ENCODE data around the gene FCHO2. TPM values are rescaled to one million over a fixed set of nuclear protein-coding genes. Genes with fewer than 3 reads are reported as not detected.

FCHO2 gene
- total and polyA plus RNA-seq, 4 donors: 20.7 to 60.9 (median 38.6) TPM

DNA sequence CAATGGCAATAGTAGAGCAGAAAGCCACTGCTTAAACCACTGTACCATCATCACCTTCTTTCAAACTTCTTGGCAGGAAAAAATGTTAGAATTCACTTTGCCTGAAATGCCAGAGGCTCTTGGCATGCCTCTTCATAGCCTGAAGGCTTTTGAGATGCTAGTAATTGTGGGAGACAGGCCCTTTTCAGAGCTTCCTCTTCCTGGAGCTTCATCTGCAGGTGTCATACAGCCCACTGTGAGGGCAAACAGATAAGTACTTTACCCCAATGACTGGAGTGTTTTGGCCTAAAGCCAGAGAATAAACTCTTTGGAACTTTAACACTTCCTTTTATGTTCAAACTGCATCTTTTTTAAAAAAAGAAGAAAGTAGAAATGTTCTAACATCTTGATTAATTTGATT, 83.2 kb downstream of the FCHO2 start:
- no peaks in the 10 kb centered on the region for H3K27me3 ChIP-seq (ENCODE audit: control insufficient read depth in 3 of 3, insufficient read depth in 3 of 3, low read length in 2 of 3)
- ATAC-seq (ENCODE audit: insufficient read depth, low FRiP score): no peak
- peaks cover 3 to 9% (median 6%) of the 10 kb centered on the region in 4 donors for H3K36me3 ChIP-seq (ENCODE audit: control insufficient read depth in 4 of 4, insufficient read depth in 4 of 4, low read length in 4 of 4)
- no peak overlapping the region for H3K9ac ChIP-seq (ENCODE audit: insufficient read depth in 1 of 2, low read length in 2 of 2)
- H3K4me1 ChIP-seq (ENCODE audit: control insufficient read depth in 5 of 5, insufficient read depth in 5 of 5, low read length in 5 of 5): peaks cover 0 to 4% (median 0%) of the 10 kb centered on the region in 5 donors
- H3K4me3 ChIP-seq: no peak overlapping the region
- peaks cover 0 to 2% (median 0%) of the 10 kb centered on the region in 4 donors for H3K9me3 ChIP-seq (ENCODE audit: control insufficient read depth in 4 of 4, insufficient read depth in 3 of 4, low read length in 3 of 4)
- TF ChIP-seq, protein P1, sequence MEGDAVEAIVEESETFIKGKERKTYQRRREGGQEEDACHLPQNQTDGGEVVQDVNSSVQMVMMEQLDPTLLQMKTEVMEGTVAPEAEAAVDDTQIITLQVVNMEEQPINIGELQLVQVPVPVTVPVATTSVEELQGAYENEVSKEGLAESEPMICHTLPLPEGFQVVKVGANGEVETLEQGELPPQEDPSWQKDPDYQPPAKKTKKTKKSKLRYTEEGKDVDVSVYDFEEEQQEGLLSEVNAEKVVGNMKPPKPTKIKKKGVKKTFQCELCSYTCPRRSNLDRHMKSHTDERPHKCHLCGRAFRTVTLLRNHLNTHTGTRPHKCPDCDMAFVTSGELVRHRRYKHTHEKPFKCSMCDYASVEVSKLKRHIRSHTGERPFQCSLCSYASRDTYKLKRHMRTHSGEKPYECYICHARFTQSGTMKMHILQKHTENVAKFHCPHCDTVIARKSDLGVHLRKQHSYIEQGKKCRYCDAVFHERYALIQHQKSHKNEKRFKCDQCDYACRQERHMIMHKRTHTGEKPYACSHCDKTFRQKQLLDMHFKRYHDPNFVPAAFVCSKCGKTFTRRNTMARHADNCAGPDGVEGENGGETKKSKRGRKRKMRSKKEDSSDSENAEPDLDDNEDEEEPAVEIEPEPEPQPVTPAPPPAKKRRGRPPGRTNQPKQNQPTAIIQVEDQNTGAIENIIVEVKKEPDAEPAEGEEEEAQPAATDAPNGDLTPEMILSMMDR (IDR thresholded peaks at IDR 0.05; ENCODE audit: control extremely low read depth, extremely low read depth): no peak
- no peak overlapping the region for H3K27ac ChIP-seq (ENCODE audit: low read depth in 1 of 2, low read length in 1 of 2)
- peak in 1 of 3 donors; percentile 15 for DNase-seq

GRCh38 chr5:73042993-73043392, 87.2 kb downstream of the FCHO2 start:
- Histone ChIP-seq H3K36me3 (ENCODE audit: control insufficient read depth in 4 of 4, insufficient read depth in 4 of 4, low read length in 4 of 4) (peaks cover 2 to 8% (median 4%) of the 10 kb centered on the region in 4 donors), H3K27ac (ENCODE audit: low read depth in 1 of 2, low read length in 1 of 2) (no peak overlapping the region), H3K4me3 (no peak overlapping the region), H3K9me3 (ENCODE audit: control insufficient read depth in 4 of 4, insufficient read depth in 3 of 4, low read length in 3 of 4) (peaks cover 0 to 3% (median 1%) of the 10 kb centered on the region in 4 donors), H3K9ac (ENCODE audit: insufficient read depth in 1 of 2, low read length in 2 of 2) (no peak overlapping the region), H3K27me3 (ENCODE audit: control insufficient read depth in 3 of 3, insufficient read depth in 3 of 3, low read length in 2 of 3) (no peaks in the 10 kb centered on the region), H3K4me1 (ENCODE audit: control insufficient read depth in 5 of 5, insufficient read depth in 5 of 5, low read length in 5 of 5) (peaks cover 0 to 4% (median 0%) of the 10 kb centered on the region in 5 donors)
- no peak for ATAC-seq (ENCODE audit: insufficient read depth, low FRiP score)
- no peak for DNase-seq
- TF ChIP-seq, protein P1 (IDR thresholded peaks at IDR 0.05; ENCODE audit: control extremely low read depth, extremely low read depth): no peak

- peaks cover 0 to 4% (median 0%) of the 10 kb centered on the region in 5 donors for H3K4me1 ChIP-seq (ENCODE audit: control insufficient read depth in 5 of 5, insufficient read depth in 5 of 5, low read length in 5 of 5)
- no peaks in the 10 kb centered on the region for H3K27me3 ChIP-seq (ENCODE audit: control insufficient read depth in 3 of 3, insufficient read depth in 3 of 3, low read length in 2 of 3)
- ATAC-seq (ENCODE audit: insufficient read depth, low FRiP score): no peak
- peaks cover 0 to 8% (median 3%) of the 10 kb centered on the region in 4 donors for H3K36me3 ChIP-seq (ENCODE audit: control insufficient read depth in 4 of 4, insufficient read depth in 4 of 4, low read length in 4 of 4)
- DNase-seq: peak in 2 of 3 donors; percentile 58 to 66
- no peak overlapping the region for H3K4me3 ChIP-seq
- TF ChIP-seq, protein P1 (IDR thresholded peaks at IDR 0.05; ENCODE audit: control extremely low read depth, extremely low read depth): no peak
- no peak overlapping the region for H3K27ac ChIP-seq (ENCODE audit: low read depth in 1 of 2, low read length in 1 of 2)
- H3K9ac ChIP-seq (ENCODE audit: insufficient read depth in 1 of 2, low read length in 2 of 2): no peak overlapping the region
- H3K9me3 ChIP-seq (ENCODE audit: control insufficient read depth in 4 of 4, insufficient read depth in 3 of 4, low read length in 3 of 4): peaks cover 0 to 3% (median 1%) of the 10 kb centered on the region in 4 donors
These were observed 88.7 kb downstream of the FCHO2 start for GRCh38 chr5:73044546-73044945.

GRCh38 chr5:73045623-73046022, 89.8 kb downstream of the FCHO2 start:
- H3K27me3 ChIP-seq (ENCODE audit: control insufficient read depth in 3 of 3, insufficient read depth in 3 of 3, low read length in 2 of 3): no peaks in the 10 kb centered on the region
- peaks cover 0 to 3% (median 1%) of the 10 kb centered on the region in 4 donors for H3K9me3 ChIP-seq (ENCODE audit: control insufficient read depth in 4 of 4, insufficient read depth in 3 of 4, low read length in 3 of 4)
- no peak overlapping the region for H3K9ac ChIP-seq (ENCODE audit: insufficient read depth in 1 of 2, low read length in 2 of 2)
- no peak for DNase-seq
- ATAC-seq (ENCODE audit: insufficient read depth, low FRiP score): no peak
- peaks cover 0 to 7% (median 3%) of the 10 kb centered on the region in 4 donors for H3K36me3 ChIP-seq (ENCODE audit: control insufficient read depth in 4 of 4, insufficient read depth in 4 of 4, low read length in 4 of 4)
- no peak overlapping the region for H3K4me3 ChIP-seq
- TF ChIP-seq, protein P1 (IDR thresholded peaks at IDR 0.05; ENCODE audit: control extremely low read depth, extremely low read depth): no peak
- no peak overlapping the region for H3K27ac ChIP-seq (ENCODE audit: low read depth in 1 of 2, low read length in 1 of 2)
- peaks cover 0 to 4% (median 0%) of the 10 kb centered on the region in 5 donors for H3K4me1 ChIP-seq (ENCODE audit: control insufficient read depth in 5 of 5, insufficient read depth in 5 of 5, low read length in 5 of 5)
- WGBS, 2 donors: 93 to 94% methylated on average over 1 of the region's 1 CpG
